GM12872 (cell line): ENCODE results near the gene CAMK2N1.

Source experiments
- CTCF ChIP-seq: IDR thresholded peaks from 3 replicates; pipeline ENCODE4 v1.5.1; 2011; ENCODE audit warnings: low read depth, mild to moderate bottlenecking, low read length, moderate library complexity; ENCODE audit not compliant: insufficient read depth

CAMK2N1 gene

DNA sequence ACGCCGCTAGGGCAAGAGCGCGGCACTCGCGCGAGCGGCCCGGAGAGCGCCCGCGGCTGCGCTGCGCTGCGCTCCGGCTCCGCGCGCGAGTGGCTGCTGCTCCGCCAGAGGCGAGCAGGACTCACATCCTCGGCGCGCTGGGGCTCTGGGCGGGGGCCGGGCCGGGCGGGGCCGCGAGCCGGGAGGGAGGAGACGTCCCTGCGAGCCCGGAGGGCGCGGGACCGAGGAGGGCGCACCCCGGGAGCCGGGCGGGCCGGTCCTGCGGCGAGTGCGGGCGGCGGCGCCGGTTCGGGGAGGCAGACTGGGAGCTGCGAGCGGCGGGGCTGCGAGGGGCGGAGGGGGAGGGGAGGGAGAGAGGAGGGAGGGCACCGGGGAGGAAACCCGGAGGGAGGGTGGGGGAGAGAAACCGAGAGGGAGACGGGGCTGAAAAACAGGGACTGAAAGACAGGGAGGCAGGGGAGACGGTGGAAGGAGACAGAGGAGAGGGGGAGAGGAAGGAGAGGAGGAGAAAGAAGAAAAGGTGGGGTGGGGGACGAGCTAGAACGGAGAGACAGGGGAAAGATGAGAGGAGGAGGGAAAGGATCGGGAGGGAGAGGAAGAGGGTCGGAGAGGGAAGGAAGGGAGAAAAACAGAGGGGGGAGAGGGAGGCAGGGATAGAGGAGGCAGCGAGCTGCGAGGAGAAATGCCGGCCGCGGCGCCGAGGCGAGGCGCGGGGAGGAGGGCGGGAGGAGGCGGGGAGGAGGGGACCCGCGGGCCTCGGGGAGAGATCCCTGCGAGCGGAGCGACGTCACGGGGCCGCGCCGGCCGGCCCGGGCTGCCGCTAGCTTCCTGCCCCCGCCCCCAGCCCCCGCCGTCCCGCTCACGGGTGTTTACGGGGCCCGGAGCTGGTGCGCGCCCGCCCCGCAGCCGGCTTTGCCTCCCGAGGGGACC lies at the start of gene CAMK2N1:
Gene CAMK2N1, minus strand, starts transcription at position 684 of the 930 bp plus-strand sequence. CDS start 831 bp downstream, outside the sequence.
- no peak for TF ChIP-seq CTCF

GRCh38 chr1:20534659-20535417 lies 48.8 kb upstream of the CAMK2N1 start:
- no peak for TF ChIP-seq CTCF

DNA sequence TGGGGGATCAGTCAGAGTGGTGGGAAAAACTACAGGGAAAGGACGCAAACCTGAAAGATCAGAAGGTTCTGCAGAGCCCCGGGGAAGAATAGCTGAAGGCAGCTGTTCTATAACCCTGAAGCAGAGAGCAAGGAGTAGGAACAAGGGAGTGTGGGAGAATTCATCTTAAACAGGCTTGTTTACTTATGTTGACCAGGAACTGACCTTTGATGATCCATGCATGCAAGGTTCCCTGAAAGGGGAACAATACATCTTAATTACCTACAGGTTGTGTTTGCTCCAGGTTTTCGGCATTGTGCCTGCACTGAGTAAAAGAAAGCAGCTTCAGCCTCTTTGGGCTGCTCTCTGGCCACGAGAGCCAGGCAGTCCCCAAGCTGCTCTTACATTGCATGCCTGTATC lies 47.6 kb upstream of the CAMK2N1 start:
- no peak for TF ChIP-seq CTCF

- TF ChIP-seq CTCF = no peak
Measured at GRCh38 chr1:20530901-20531300, 44.9 kb upstream of the CAMK2N1 start.

- TF ChIP-seq CTCF = no peak
Measured at GRCh38 chr1:20530306-20530705, 44.3 kb upstream of the CAMK2N1 start.

GRCh38 chr1:20528221-20528620 lies 42.2 kb upstream of the CAMK2N1 start:
- TF ChIP-seq CTCF = no peak

DNA sequence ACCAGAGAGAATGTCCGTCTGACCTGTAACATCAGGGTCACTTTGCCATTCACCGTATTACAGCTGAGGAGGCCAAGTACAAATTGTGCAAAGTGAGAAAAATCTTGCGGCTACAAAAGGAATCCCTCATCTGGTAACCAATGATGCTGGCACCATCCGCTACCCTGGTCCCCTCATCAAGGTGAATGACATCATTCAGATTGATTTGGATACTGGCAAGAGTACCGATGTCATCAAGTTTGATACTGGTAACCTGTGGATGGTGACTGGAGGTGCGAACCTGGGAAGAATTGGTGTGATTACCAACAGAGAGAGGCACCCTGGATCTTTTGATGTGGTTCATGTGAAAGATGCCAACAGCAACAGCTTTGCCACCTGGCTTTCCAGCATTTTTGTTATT lies 40.3 kb upstream of the CAMK2N1 start:
- TF ChIP-seq CTCF = no peak
